ENCODE data around the gene EFEMP1. TPM values are rescaled to one million over a fixed set of nuclear protein-coding genes. Genes with fewer than 3 reads are reported as not detected.

The EFEMP1 gene
- total and polyA plus RNA-seq, 9 of the 15 experiments (the other 6 are each of a cell fraction or from before 2014, with no cell fraction given), result 0.05 to 6.2 (median 0.22) TPM

GRCh38 chr2:55922291-55922907, 1.2 kb downstream of the EFEMP1 start:
- Histone ChIP-seq H3K4me2 (ENCODE audit: insufficient read depth, low read length) (peak overlapping the region; percentile 43), H4K20me1 (replicated peaks; ENCODE audit: control insufficient read depth, insufficient read depth, low read length) (no peaks in the 10 kb centered on the region), H3K36me3 (ENCODE audit: control insufficient read depth, insufficient read depth, low read length) (no peaks in the 10 kb centered on the region), H3K79me2 (ENCODE audit: control insufficient read depth, insufficient read depth, low read length) (no peaks in the 10 kb centered on the region), H2AFZ (ENCODE audit: low read depth, low read length) (peak overlapping the region; percentile 44; the same call in 1 of the 2 replicates), H3K9ac (ENCODE audit: insufficient read depth in 1 of 2, low read depth in 2 of 2, low read length in 2 of 2) (no peak overlapping the region), H3K27ac (ENCODE audit: extremely low read depth, low read depth, low read length) (no peak overlapping the region), H3K4me1 (replicated peaks in 1 of 2; ENCODE audit: control insufficient read depth in 2 of 2, insufficient read depth in 2 of 2, low read length in 2 of 2) (peaks cover 3 to 10% of the 10 kb centered on the region in 2 experiments; a peak in 3 of 5 replicates), H3K4me3 (no peak overlapping the region), H3K9me3 (replicated peaks; ENCODE audit: control insufficient read depth, insufficient read depth, low read depth, low read length) (no peaks in the 10 kb centered on the region), H3K9me1 (ENCODE audit: control insufficient read depth, insufficient read depth, low read length) (no peaks in the 10 kb centered on the region), H3K27me3 (ENCODE audit: control insufficient read depth in 2 of 2, insufficient read depth in 2 of 2, low read length in 2 of 2) (peaks cover 11 to 21% of the 10 kb centered on the region in 2 experiments; a peak in 4 of 5 replicates)
- 1% methylated on average over 19 of the region's 19 CpGs for WGBS (ENCODE audit: insufficient coverage, low coverage, missing lambda C conversion rate)
- intact Hi-C loops (cut with micrococcal nuclease), result no loop called here
- no peak for DNase-seq (ENCODE audit: extremely low read depth in 1 of 4, low spot score in 3 of 4)
- in situ Hi-C loops (cut with MboI), result no loop called here
- TF ChIP-seq PRDM10 (IDR thresholded peaks at IDR 0.05; ENCODE audit: partially characterized antibody) (peak; percentile 83), ILF3 (IDR thresholded peaks at IDR 0.05; ENCODE audit: borderline replicate concordance) (no peak)
- no TSS peak for BruUV-seq (replicated peaks)
- ChIA-PET CTCF (ENCODE audit: low intra/inter-chr PET ratio) (no interaction called here), POLR2A (no interaction called here)
- peak; percentile 60 for ATAC-seq
- FAIRE-seq, result no peak

Measured in K562 (cell line).